Dedifferentiated amniotic fluid mesenchymal stem cell (primary cell): ENCODE results near the gene RNFT2.

Experiments
- DNase-seq: peaks from one replicate; pipeline ENCODE4 v3.0.0-alpha.2; 2016; ENCODE audit errors: extremely low spot score

Gene RNFT2, protein sequence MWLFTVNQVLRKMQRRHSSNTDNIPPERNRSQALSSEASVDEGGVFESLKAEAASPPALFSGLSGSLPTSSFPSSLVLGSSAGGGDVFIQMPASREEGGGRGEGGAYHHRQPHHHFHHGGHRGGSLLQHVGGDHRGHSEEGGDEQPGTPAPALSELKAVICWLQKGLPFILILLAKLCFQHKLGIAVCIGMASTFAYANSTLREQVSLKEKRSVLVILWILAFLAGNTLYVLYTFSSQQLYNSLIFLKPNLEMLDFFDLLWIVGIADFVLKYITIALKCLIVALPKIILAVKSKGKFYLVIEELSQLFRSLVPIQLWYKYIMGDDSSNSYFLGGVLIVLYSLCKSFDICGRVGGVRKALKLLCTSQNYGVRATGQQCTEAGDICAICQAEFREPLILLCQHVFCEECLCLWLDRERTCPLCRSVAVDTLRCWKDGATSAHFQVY

DNA sequence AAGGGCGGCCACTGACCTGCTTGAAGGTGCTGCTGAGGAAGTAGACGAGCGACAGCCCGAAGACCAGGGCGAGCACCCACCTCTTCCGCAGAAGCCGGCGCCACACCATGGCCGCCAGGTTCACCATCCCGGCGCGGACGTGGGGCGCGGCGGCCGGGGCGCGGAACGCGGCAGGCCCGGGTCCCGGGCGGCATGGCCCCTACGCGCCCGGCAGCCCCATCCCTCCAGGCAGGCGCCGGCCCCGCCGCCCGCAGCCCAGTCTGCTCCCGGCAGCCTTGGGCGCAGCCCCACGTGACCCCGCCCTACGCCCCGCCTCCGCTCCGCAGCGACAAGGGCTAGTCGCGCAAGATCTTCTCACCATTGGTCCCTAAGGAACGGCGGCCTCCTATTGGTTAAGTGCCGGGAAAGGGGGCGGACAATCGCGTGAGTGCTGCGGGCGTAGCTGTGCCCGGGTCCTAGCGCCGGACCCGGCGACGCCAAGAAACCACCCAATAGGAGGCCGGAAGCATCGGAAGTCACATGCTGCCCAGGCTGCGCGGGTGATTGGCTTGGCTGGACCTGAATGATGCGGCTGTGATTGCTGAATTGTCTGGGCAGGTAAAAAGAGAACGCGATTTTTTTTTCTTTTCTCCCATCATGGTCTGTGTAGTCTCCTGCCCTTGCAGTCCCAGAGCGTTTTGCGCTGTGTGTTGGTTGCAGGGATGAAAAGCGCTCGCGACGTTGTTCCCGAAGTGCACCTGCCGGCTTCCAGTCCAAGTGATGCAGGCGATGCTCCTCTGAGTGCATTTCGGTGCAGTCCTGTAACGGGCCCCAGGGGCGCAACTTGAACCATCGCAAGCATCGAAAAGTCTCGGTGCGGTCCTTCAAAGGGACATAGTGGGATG, at the start of gene RNFT2, which contains the start of gene SPRING1:
Gene RNFT2, plus strand, starts transcription at position 542 of the 884 bp plus-strand sequence. CDS start 2,183 bp downstream, outside the sequence.
Gene SPRING1, minus strand, starts transcription at position 296 of the 884 bp plus-strand sequence. Its CDS starts 169 bp downstream, at position 127.
- peak; percentile 99 for DNase-seq

DNA sequence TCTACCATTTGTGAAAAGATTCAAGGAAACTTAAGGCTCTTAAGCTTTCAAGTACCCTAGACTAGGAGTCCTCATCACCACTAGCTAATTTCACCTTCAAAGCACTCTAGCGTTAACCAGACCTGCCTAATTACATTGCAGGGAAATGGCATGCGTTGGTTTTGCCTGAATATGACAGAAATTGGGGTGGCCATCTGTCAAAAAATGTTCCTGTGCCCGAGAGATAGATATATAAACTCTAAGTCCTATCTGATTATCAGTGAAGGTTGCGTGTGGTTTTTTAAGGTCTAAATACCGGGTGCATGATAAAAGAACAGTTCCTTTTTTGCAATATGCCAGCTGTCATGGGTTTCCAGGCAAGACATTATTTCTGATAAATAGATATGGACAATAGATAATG, 48.6 kb upstream of the RNFT2 start:
- no peak for DNase-seq

DNA sequence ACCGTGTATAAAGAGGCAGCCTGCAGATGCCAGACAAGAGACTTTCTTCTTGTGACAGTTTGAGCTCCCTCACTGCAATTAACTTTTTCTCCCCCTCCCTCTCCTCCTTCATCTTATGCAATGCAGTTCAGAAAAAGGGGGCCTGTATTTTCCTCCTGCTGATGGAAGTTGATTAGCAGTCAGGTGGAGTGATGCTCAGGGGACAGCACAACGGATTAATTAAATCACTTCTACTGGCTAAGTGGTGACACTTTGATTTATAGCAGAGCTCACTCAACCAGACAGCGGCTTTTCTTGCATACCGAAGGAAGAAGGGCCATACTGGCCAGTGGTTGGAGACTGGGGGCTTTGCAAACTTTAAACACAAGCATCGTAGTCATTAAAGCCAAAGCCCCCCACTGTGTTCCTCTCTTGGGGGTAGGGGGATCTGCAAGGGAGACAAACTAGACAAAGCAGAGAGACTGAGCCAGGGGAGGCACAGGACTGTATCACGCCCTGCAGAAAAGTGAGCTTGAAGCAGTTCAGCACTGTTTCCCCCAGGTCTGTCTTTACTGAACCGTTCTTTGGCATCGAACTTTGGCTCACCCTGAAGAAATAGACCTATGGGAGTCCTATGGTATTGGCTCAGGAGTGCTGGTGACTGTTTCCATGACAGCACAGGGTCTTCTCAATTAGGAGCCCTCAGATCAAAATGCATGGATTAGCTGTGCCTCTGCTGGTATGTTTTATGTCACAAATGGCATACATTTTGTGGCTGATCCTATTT, 48.0 kb upstream of the RNFT2 start:
- DNase-seq: no peak

DNA sequence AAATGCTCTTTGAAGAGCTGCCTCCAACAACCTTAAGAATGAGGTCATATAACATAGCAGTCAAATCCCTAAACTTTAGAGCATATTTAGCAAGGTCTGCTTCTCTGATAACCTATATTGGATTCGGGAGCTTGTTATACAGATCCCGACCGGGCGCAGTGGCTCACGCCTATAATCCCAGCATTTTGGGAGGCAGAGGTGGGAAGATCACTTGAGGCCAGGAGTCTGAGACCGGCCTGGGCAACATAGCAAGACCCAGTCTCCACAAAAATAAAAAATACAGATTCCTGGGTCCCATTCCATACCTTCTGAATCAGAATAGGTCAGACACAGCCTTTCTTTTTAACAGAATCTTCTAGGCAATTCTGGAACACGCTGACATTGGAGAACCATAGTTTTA, 46.9 kb upstream of the RNFT2 start:
- DNase-seq: no peak

DNA sequence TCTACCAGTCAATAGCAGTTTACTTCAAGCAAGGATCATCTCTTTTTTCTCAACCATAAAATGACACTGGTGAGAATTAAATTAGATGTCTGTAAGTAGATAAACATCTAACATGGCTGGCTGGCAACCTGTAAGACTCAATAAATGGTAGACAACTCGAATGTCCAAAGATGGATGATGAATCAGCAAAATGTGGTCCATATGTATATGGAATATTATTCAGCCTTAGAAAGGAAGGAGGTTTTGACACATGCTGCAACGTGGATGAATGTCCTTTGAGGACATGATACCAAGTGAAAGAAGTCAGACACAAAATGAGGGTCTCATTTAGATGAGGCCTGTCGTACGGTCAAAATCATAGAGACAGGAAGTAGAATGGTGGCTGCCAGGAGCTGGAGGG, 46.5 kb upstream of the RNFT2 start:
- DNase-seq: no peak

DNA sequence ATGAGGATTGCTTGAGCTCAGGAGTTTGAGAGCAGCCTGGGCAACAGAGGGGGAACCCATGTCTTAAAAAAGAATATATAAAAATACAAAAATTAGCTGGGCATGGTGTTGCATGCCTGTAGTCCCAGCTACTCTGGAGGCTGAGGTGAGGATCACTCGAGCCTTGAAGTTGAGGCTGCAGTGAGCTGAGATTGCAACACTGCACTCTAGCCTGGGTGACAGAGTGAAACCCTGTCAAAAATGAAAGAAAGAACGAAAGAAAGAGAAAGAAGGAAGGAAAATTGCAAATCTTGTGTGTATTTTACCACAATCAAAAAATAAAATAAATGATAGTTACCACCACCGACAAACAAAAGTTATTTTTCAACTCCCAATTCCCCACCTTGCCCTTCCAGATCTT, 45.5 kb upstream of the RNFT2 start:
- no peak for DNase-seq

DNA sequence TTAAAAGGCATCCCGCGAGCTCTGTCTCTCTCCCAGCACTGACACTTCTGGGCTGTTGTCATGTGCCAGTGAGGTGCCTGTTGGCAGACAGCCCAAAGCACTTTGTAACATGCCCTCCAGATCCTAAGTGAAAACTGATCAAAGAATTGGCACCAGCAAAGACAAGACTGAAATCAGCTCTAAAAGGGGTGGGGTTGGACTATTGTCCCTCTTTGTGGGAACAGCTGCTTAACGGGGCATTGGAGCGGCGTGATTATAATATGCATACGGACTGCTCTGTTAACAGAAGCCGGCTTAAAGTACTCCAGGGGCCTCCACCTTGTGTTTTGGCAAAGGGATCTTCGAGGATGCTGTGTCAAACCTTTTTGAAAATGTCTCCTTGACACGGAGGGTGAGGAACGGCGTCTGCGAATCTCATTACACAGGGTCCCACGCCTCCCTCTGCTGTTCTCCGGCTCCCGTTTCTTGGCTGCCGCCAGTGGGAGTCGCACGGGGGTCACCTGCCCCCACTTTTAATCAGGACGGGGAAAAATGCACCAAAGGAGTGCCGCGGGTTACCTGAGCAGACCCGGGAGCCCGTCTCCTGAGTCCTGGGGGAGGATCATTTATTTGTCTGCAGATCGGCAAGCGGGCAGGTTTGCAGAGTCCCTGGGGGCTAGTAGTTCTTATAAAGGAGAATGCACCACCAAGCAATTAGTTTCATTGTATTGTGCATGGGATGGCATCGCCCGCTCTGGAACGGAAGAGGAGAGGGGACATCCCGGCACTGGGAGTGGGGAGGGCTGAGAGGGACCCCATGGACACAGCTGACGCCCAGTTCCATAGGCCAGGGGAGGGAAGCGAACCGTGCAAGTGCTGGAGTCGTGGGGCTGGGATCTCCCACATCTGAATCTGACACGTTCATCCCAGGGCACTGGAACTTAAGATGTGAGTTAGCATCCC, 44.6 kb upstream of the RNFT2 start:
- no peak for DNase-seq

DNA sequence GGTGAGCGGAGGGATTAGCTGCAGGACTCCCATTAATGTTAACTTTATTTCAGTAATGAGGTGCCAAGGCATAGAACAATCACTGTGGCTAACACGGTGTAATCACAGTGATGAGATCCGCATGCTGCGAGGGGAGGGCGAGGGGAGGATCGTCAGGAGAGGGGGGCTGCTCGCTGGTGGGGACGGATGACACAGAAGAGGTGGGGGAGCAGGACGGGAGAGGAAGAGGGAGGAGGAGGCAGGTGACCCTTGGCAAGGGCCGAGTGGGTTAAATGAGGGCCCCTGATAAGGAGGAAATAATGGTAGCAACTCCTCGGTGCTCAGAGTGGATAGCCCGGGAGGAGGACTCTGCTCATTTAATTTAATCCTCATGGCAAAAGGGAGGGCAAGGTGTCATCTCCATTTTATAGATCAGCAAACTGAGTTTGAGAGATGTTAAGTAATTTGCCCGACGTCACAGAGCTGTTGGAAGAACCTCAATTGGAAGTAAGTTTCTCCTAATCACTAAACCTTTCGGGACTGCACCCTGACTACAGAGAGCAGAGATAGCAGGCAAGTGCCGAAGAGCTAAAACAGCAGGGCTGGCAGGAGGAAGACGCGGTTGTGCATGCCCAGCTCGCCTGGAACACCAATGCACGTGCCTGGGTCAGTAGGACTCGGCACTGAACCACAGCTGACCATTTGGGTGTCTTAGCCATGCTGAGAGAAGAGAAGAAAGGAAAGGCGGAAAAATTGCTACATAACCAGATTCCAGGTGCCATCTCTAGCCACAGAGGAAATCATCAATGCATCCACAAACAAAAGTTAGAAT, 43.3 kb upstream of the RNFT2 start:
- DNase-seq: no peak

DNA sequence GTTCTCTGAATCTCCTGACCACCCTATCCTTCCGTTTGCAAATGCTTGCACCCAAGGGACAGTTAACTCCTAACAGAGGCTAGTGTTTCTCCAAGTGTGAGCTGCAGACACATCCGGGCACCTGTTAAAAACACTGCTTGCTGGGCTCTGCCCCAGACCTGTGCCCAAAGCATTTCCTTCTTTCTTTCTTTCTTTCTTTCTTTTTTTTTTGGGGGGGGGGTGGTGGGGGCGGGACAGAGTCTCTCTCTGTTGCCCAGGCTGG, 42.7 kb upstream of the RNFT2 start:
- no peak for DNase-seq

DNA sequence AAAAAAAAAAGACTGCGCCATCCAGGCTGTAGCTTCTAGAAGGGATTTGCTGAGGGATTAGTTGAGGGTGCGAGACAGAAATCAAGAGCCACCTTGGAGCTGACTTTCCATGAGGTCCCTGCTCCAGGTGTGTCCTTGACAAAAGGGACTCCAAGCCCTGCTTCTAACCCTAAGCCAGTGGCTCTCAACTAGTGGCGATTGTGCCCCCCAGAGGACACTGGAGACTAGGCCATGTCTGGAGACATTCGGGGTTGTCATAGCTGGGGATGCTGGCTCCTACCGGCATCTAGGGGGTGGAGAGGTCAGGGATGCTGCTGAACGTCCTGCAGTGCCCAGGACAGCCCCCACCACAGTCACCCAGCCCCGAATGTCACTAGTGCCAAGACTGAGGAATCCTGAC, 40.8 kb upstream of the RNFT2 start:
- DNase-seq: no peak

DNA sequence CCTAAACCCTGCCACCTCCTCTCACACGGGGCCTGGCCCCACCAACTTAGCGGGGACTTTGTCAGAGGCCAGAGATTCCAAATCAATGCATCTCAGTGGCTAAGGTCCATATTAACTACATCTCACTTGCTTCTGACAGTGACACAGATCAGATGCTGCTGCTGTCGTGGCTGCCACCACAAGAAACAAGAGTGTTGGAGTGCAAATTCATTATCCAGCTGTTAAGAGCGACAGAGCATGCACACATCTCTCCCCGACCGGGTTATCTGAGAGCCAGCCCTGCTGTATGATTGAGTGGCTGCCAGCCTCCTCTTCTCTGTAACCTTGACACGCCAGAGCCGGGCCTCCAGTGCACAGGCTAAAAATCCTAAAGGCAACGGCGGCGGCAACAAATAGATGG, 40.4 kb upstream of the RNFT2 start:
- DNase-seq: no peak

DNA sequence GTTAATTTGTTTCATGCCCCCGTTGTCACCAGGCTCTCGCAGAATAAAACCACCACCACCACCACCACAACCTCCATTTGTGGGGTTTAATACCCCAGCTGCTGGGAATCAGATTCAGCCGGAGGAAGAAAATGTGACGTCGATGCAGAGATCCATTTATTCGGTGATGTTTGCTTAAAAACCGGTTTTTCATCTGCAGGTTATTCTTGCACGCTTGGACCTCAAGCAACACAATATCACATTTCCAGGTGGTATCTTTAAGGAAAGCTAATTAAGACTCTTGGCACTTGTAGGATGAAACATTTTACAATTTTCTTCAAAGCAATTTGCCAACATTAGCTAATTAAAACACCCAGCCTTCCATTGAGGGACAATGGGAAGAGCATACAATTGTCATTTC, 40.0 kb upstream of the RNFT2 start:
- no peak for DNase-seq

DNA sequence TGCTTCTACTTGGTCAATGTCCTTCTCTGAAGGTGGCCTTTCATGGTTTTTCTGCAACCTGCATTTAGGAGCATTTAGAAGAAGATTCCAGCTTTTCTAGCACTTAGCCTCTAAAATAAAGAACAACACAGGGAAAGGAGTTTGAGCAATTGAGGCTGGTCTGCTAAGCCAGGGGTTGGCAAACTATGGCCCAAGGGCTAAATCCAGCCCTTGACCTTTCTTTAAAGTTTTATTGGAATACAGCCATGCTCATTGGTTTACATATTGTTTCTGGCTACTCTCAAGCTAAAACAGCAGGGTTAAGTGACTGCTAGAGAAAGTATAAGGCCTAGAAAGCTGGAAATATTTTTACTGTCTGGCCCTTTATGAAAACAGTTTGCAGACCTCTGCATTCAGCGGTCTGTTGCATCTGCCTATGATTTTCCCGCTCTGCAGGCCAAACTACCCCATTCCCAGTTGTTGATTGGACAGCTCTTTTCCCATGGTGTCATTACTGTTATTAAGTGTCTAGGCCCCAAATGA, 39.5 kb upstream of the RNFT2 start:
- DNase-seq: no peak

DNA sequence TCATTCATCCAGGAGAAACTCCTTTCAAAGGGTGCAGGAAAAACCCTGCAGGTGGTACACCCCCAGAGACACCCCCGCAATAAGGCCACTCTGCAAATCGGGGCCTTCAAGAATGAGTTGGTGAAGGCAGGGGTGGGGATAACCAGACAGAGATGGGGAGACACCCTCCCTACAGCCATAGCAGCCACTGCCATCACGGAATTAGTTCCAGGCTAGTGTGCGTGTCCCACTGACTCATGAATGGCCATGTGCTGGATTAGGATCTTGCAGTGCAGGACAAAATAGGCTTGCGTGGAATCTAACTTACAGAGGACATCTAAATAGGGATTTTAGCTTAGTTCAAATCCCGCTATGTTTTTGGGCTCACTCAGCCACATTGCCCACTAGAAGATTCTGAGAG, 38.0 kb upstream of the RNFT2 start:
- DNase-seq: no peak

DNA sequence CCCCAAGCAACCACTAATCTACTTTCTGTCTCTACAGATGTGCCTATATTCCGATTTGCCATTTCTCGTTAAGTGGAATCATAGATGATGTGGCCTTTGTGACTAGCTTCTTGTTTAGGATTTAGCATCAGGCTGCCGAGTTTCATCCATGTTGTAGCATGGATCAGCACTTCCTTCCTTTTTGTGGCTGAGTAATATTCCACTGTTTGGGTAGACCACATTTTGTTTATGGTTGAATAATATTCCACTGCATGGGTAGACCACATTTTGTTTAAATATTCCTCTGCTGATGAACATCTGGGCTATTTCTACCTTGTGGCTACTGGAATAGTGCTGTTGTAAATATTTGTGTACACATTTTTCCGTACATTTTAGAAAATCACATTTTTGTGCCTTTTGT, 36.7 kb upstream of the RNFT2 start:
- DNase-seq: no peak

DNA sequence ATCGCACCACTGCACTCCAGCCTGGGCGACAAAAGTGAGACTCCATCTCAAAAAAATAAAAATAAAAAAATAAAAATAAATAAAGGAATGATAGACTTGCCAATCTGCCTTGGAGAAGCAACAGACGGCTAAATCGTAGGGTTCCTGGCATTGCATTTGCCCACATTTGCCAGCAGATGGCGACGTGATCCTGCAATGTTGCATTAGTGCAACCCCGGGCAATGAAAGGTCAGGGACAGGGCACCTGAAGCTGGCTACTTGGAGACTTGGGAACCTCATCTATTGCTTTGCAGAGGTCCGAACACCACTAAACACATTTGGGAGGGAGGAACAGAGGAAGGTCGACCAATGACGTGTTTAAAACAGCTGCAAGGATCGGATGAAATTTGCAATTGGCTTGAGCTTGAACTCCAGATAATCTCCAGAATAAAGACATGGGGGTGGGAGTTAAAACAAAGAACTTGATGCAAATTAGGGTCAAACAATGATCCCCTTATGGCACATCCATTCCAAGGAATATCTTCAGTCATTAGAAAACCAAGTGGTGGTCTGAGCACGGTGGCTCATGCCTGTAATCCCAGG, 34.8 kb upstream of the RNFT2 start:
- no peak for DNase-seq

DNA sequence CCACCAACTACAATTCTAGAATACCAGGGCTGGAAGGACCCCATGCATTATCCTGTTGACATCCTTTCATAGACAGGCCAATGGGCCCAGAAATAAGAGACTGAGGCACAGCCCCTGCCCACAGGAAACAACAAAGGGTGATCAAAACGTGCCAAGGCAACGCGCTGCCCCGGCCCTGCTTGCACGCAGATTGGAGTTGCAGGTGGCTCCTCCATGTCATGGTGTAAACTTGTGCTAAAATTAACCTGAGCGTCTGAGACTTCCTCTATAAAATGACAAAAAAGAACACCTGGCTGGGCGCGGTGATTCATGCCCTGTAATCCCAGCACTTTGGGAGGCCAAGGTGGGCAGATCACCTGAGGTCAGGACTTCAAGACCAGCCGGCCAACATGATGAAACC, 30.4 kb upstream of the RNFT2 start:
- no peak for DNase-seq

DNA sequence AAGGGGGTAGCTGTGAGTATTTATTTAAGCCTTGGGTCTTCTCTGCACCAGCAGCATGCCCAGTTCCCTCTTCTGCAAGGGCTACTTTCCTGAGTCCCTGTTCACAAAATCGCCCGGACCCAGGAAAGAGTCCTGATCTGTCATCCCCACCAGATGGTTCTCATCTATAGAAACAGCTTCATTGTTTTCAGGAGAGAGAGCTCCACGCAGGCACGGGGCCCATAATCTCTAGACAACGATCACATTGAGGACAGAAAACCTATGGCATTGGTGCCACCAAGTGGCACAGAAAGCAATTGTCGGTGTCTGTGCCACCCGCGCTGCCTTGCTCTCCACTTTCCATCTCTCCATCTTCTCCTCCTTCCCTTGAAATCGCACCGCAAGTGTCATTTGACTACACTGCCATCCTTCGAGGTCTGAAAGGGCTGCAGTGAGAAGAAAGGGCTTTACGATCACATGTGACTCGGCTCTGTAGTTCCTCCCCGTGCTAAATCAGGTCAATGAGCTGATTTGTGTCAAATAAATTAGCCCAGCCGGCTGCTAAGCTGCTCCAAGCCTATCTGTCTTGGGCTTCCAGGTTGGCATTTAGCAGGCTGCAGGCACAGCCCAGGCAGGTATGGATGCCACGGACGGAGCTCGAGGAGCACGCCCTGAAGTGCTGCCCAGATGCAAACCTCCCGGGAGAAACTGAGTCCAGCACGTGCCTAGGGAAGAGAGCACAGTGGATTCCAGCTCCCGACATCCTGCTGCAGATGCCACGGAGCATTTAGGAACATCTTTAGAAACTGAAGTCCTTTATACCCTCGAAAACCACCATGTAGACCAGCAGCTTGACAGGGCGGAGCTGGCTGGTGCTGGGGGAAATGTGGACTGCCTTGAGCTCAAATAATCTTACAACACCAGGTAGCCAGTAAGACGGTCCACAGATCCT, 29.0 kb upstream of the RNFT2 start:
- peak; percentile 79 for DNase-seq

DNA sequence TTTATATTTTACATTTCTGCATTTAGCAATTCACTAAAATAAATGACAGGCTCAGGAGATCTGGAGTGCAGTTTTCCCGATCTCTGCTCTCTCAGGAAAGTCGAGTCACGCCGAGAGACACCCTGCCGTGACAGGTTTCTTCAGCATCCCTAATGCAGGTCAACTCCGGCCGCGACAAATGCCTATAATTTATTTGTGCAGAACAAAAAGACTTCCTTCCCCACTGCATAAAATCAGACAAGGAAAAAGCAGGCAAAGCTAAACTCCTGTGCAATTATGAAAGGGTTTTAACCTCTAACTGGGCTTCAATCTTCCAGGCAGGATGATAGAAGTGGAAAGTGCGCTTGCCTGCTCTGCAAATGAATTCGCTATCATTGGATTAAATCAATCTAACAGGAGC, 28.3 kb upstream of the RNFT2 start:
- DNase-seq: no peak
